ENCODE measurements around the gene CEP83. TPM values are rescaled to one million over a fixed set of nuclear protein-coding genes. Genes with fewer than 3 reads are reported as not detected.
"Not testable (repeated sequence)": the region's sequence is repeated elsewhere in the genome, so short reads cannot be mapped to it uniquely, and the experiment has no call there.

CEP83 gene
- total and polyA plus RNA-seq, 2 donors (not counting 1 experiment from before 2014, with no cell fraction given): 4.0 to 24.8 TPM

GRCh38 chr12:94390130-94390485, 69.6 kb downstream of the CEP83 start:
- H3K27ac ChIP-seq (ENCODE audit: low read length in 2 of 2): no peak overlapping the region
- H3K9me3 Mint-ChIP-seq (ENCODE audit: insufficient read depth): peaks cover 11% of the 10 kb centered on the region
- no peak overlapping the region for H3K4me2 ChIP-seq (replicated peaks; ENCODE audit: low read depth, low read length, poor library complexity, severe bottlenecking)
- CTCF ChIA-PET: no interaction called here
- H2AFZ ChIP-seq (ENCODE audit: insufficient read depth, low read depth, low read length, poor library complexity, severe bottlenecking): no peak overlapping the region
- H3K4me3 ChIP-seq (ENCODE audit: control extremely low read depth in 1 of 5, extremely low read depth in 1 of 5, insufficient read depth in 1 of 5, low read depth in 2 of 5, low read length in 4 of 5): no peak overlapping the region
- 100% methylated on average over 2 of the region's 4 CpGs for WGBS (ENCODE audit: insufficient coverage)
- ATAC-seq (ENCODE audit: low read depth) (no peak), DNase-seq (no peak)
- no peaks in the 10 kb centered on the region for H3K27me3 ChIP-seq (replicated peaks in 1 of 4; ENCODE audit: control extremely low read depth in 1 of 4, control insufficient read depth in 3 of 4, insufficient read depth in 4 of 4, low read length in 3 of 4)
- peaks cover 0 to 3% of the 10 kb centered on the region in 2 experiments for H3K36me3 ChIP-seq (replicated peaks in 1 of 2; ENCODE audit: control extremely low read depth in 1 of 2, control insufficient read depth in 1 of 2, extremely low read depth in 1 of 2, insufficient read depth in 2 of 2, low read length in 1 of 2)
- POLR2A ChIA-PET: no interaction called here
- intact Hi-C loops (cut with micrococcal nuclease): no loop called here
- H3K27ac Mint-ChIP-seq: no peak overlapping the region
- no peak overlapping the region for H3K9ac ChIP-seq (ENCODE audit: low read length)
- TF ChIP-seq EZH2 (IDR thresholded peaks at IDR 0.05; ENCODE audit: borderline replicate concordance, insufficient read depth, low read depth, low read length, poor library complexity, severe bottlenecking): no peak
- no peak for TF ChIP-seq CTCF (IDR thresholded peaks at IDR 0.05)
- H3K27me3 Mint-ChIP-seq: no peaks in the 10 kb centered on the region
- no peaks in the 10 kb centered on the region for H3K4me1 Mint-ChIP-seq
- no peaks in the 10 kb centered on the region for H3K4me1 ChIP-seq (ENCODE audit: control insufficient read depth in 2 of 2, insufficient read depth in 2 of 2, low read length in 2 of 2)
- H3K79me2 ChIP-seq (ENCODE audit: control insufficient read depth, insufficient read depth, low read length): no peaks in the 10 kb centered on the region
- peaks cover 0 to 2% (median 2%) of the 10 kb centered on the region in 3 donors for H3K9me3 ChIP-seq (ENCODE audit: control extremely low read depth in 1 of 3, control insufficient read depth in 2 of 3, insufficient read depth in 1 of 3, low read length in 2 of 3)
- no peak overlapping the region for H3K4me3 Mint-ChIP-seq
- H4K20me1 ChIP-seq (ENCODE audit: control insufficient read depth, insufficient read depth, low read length, poor library complexity, severe bottlenecking): no peaks in the 10 kb centered on the region

- peaks cover 15% of the 10 kb centered on the region for H3K9me3 Mint-ChIP-seq (ENCODE audit: insufficient read depth)
- H3K4me3 Mint-ChIP-seq; H3K36me3 ChIP-seq (replicated peaks in 1 of 2; ENCODE audit: control extremely low read depth in 1 of 2, control insufficient read depth in 1 of 2, extremely low read depth in 1 of 2, insufficient read depth in 2 of 2, low read length in 1 of 2); POLR2A ChIA-PET; intact Hi-C loops (cut with micrococcal nuclease); H4K20me1 ChIP-seq (ENCODE audit: control insufficient read depth, insufficient read depth, low read length, poor library complexity, severe bottlenecking); H3K4me2 ChIP-seq (replicated peaks; ENCODE audit: low read depth, low read length, poor library complexity, severe bottlenecking); H3K9me3 ChIP-seq (ENCODE audit: control extremely low read depth in 1 of 3, control insufficient read depth in 2 of 3, insufficient read depth in 1 of 3, low read length in 2 of 3); H3K27me3 Mint-ChIP-seq; H3K4me1 Mint-ChIP-seq; H2AFZ ChIP-seq (ENCODE audit: insufficient read depth, low read depth, low read length, poor library complexity, severe bottlenecking); H3K4me1 ChIP-seq (ENCODE audit: control insufficient read depth in 2 of 2, insufficient read depth in 2 of 2, low read length in 2 of 2); ATAC-seq (ENCODE audit: low read depth); H3K27ac Mint-ChIP-seq; H3K27ac ChIP-seq (ENCODE audit: low read length in 2 of 2); H3K27me3 ChIP-seq (replicated peaks in 1 of 4; ENCODE audit: control extremely low read depth in 1 of 4, control insufficient read depth in 3 of 4, insufficient read depth in 4 of 4, low read length in 3 of 4); DNase-seq; H3K4me3 ChIP-seq (ENCODE audit: control extremely low read depth in 1 of 5, extremely low read depth in 1 of 5, insufficient read depth in 1 of 5, low read depth in 2 of 5, low read length in 4 of 5); CTCF ChIA-PET; H3K79me2 ChIP-seq (ENCODE audit: control insufficient read depth, insufficient read depth, low read length); H3K9ac ChIP-seq (ENCODE audit: low read length): not testable (repeated sequence)
- WGBS (ENCODE audit: insufficient coverage): 97% methylated on average over 13 of the region's 16 CpGs
Observed at GRCh38 chr12:94389482-94390129, 70.1 kb downstream of the CEP83 start.
